ENCODE results near the gene COLEC11.
"Not testable (repeated sequence)": the region's sequence is repeated elsewhere in the genome, so short reads cannot be mapped to it uniquely, and the experiment has no call there.

The COLEC11 gene

DNA sequence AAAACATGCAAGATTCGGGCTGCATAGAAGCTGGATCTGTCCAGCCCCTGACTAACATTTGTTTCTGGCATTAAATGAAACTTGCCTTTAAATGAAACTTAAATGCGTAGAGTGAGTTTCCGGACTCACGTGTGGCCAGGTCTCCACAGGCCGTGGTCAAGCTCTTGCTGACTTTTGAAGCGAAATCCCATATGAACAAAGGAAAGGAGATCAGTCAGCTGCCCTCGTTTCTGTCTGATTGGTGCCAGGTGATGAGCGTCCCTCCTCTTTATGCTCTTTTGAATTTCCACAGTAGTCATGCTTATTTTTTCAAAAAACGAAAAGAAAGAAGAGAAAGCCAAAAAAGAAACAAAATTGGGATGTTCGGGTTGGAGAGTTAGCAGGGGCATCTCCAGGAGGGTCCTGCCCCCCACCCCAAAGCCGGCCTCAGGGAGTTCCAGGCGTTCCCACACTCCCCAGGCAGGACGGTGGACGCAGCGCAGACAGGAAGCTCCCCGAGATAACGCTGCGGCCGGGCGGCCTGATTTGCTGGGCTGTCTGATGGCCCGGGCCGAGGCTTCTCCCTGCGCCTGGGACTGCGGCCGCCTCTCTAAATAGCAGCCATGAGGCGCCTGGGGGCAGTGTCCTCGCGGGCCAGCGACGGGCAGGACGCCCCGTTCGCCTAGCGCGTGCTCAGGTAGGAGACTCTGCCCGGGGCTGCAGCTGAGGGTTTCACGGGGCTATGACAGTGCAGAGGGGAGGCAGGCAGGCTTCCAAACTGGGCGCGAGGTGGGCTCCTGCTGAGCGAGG lies at the start of gene COLEC11:
COLEC11 (plus strand) TSS at position 620 of the 789 bp plus-strand sequence. CDS start 9,229 bp downstream, outside the sequence.
- Mint-ChIP-seq H3K27ac (peak within 1 kb of the TSS; percentile 4), H3K4me3 (no peak within 1 kb of the TSS), H3K9me3 (no peaks in the 10 kb centered on the region), H3K4me1 (ENCODE audit: low read depth) (peaks cover 19% of the 10 kb centered on the region), H3K36me3 (ENCODE audit: low read depth) (peaks cover 5% of the 10 kb centered on the region), H3K27me3 (peaks cover 3% of the 10 kb centered on the region)
- no peak for DNase-seq

GRCh38 chr2:3545788-3546478 lies 49.0 kb upstream of the COLEC11 start:
- DNase-seq = no peak
- H3K27me3 Mint-ChIP-seq = no peaks in the 10 kb centered on the region
- H3K36me3 Mint-ChIP-seq (ENCODE audit: low read depth) = peaks cover 98% of the 10 kb centered on the region
- no peak overlapping the region for H3K4me3 Mint-ChIP-seq
- H3K27ac Mint-ChIP-seq = no peak overlapping the region
- no peaks in the 10 kb centered on the region for H3K9me3 Mint-ChIP-seq
- H3K4me1 Mint-ChIP-seq (ENCODE audit: low read depth) = no peaks in the 10 kb centered on the region

GRCh38 chr2:3547915-3548314 lies 47.0 kb upstream of the COLEC11 start:
- peaks cover 2% of the 10 kb centered on the region for H3K4me1 Mint-ChIP-seq (ENCODE audit: low read depth)
- peak overlapping the region; percentile 54 for H3K27ac Mint-ChIP-seq
- H3K4me3 Mint-ChIP-seq = no peak overlapping the region
- H3K36me3 Mint-ChIP-seq (ENCODE audit: low read depth) = peaks cover 97% of the 10 kb centered on the region
- H3K27me3 Mint-ChIP-seq = no peaks in the 10 kb centered on the region
- no peaks in the 10 kb centered on the region for H3K9me3 Mint-ChIP-seq
- no peak for DNase-seq

DNA sequence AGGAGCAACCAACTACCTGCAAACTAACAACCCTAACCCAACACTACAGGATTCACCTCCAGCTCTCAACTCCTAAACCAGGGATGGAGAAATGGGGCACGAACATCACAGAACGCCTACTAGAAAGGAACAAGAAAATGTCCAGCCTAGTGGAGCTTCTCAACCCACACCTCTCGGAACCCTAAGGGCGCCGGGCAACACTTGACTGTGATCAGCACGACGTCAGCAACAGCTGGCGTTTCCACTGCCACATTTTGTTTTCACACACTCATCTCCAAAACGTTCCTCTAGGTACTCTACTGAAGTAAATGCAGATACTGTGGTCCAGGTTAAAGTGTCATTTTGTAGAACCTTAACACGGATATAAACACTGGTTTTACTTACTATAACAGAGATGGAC lies 41.0 kb upstream of the COLEC11 start:
- H3K36me3 Mint-ChIP-seq (ENCODE audit: low read depth) = peaks cover 90% of the 10 kb centered on the region
- H3K27ac Mint-ChIP-seq = peak overlapping the region; percentile 26
- peaks cover 36% of the 10 kb centered on the region for H3K4me1 Mint-ChIP-seq (ENCODE audit: low read depth)
- H3K9me3 Mint-ChIP-seq = no peaks in the 10 kb centered on the region
- no peak for DNase-seq
- no peaks in the 10 kb centered on the region for H3K27me3 Mint-ChIP-seq
- H3K4me3 Mint-ChIP-seq = no peak overlapping the region

- Mint-ChIP-seq H3K27me3 (no peaks in the 10 kb centered on the region), H3K4me3 (peak overlapping the region; percentile 91), H3K4me1 (ENCODE audit: low read depth) (peaks cover 50% of the 10 kb centered on the region), H3K27ac (peak overlapping the region; percentile 96), H3K36me3 (ENCODE audit: low read depth) (peaks cover 85% of the 10 kb centered on the region), H3K9me3 (no peaks in the 10 kb centered on the region)
- DNase-seq = no peak
Observed at GRCh38 chr2:3557639-3558204, 37.2 kb upstream of the COLEC11 start.

GRCh38 chr2:3558205-3559014 lies 36.5 kb upstream of the COLEC11 start, which contains the start of gene RNASEH1:
Gene RNASEH1 (minus strand): TSS chr2:3558333. CDS start chr2:3558260, 73 bp downstream.
- Mint-ChIP-seq H3K27me3 (no peaks in the 10 kb centered on the region), H3K36me3 (ENCODE audit: low read depth) (peaks cover 84% of the 10 kb centered on the region), H3K9me3 (no peaks in the 10 kb centered on the region), H3K4me3 (peak within 1 kb of the TSS; percentile 91), H3K4me1 (ENCODE audit: low read depth) (peaks cover 49% of the 10 kb centered on the region), H3K27ac (peak within 1 kb of the TSS; percentile 96)
- peak; percentile 100 for DNase-seq

- Mint-ChIP-seq H3K27ac (peak overlapping the region; percentile 40), H3K4me3 (no peak overlapping the region), H3K9me3 (no peaks in the 10 kb centered on the region), H3K36me3 (ENCODE audit: low read depth) (peaks cover 38% of the 10 kb centered on the region), H3K27me3 (no peaks in the 10 kb centered on the region), H3K4me1 (ENCODE audit: low read depth) (peaks cover 20% of the 10 kb centered on the region)
- no peak for DNase-seq
Observed at GRCh38 chr2:3563521-3563976, 31.4 kb upstream of the COLEC11 start.

GRCh38 chr2:3565117-3565516 lies 29.8 kb upstream of the COLEC11 start:
- H3K27me3 Mint-ChIP-seq = no peaks in the 10 kb centered on the region
- no peaks in the 10 kb centered on the region for H3K9me3 Mint-ChIP-seq
- H3K4me3 Mint-ChIP-seq = no peak overlapping the region
- no peak for DNase-seq
- peaks cover 25% of the 10 kb centered on the region for H3K36me3 Mint-ChIP-seq (ENCODE audit: low read depth)
- no peak overlapping the region for H3K27ac Mint-ChIP-seq
- peaks cover 11% of the 10 kb centered on the region for H3K4me1 Mint-ChIP-seq (ENCODE audit: low read depth)

GRCh38 chr2:3566806-3567205 lies 28.1 kb upstream of the COLEC11 start:
- H3K9me3 Mint-ChIP-seq = no peaks in the 10 kb centered on the region
- no peaks in the 10 kb centered on the region for H3K27me3 Mint-ChIP-seq
- H3K4me1 Mint-ChIP-seq (ENCODE audit: low read depth) = peaks cover 3% of the 10 kb centered on the region
- H3K4me3 Mint-ChIP-seq = no peak overlapping the region
- DNase-seq = no peak
- no peak overlapping the region for H3K27ac Mint-ChIP-seq
- peaks cover 11% of the 10 kb centered on the region for H3K36me3 Mint-ChIP-seq (ENCODE audit: low read depth)

DNA sequence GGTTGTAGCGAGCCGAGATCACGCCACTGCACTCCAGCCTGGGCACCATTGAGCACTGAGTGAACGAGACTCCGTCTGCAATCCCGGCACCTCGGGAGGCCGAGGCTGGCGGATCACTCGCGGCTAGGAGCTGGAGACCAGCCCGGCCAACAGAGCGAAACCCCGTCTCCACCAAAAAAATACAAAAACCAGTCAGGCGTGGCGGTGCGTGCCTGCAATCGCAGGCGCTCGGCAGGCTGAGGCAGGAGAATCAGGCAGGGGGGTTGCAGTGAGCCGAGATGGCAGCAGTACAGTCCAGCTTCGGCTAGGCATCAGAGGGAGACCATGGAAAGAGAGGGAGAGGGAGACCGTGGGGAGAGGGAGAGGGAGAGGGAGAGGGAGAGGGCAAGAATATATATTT lies 25.3 kb upstream of the COLEC11 start:
- DNase-seq; H3K4me1 Mint-ChIP-seq (ENCODE audit: low read depth); H3K27ac Mint-ChIP-seq; H3K9me3 Mint-ChIP-seq; H3K4me3 Mint-ChIP-seq; H3K27me3 Mint-ChIP-seq; H3K36me3 Mint-ChIP-seq (ENCODE audit: low read depth): not testable (repeated sequence)

DNA sequence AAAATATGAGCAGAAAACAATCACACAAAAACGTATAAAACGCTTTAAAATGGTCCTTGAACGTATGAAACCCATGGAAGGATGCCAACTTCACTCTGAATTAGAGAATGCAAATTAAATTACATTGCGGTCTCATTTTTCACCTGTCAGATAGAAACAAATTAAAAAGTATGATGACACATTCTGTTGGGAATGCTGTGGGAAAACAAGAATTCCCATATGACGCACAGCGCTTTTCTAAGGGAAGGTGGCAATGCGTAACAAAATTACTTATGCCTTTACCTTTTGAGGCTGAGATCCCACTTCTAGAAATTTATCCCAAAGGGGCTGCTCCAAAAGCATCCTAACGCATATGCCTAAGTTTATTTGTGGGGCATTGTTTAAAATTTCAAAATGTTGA lies 23.6 kb upstream of the COLEC11 start:
- Mint-ChIP-seq H3K27me3 (no peaks in the 10 kb centered on the region), H3K4me3 (no peak overlapping the region), H3K36me3 (ENCODE audit: low read depth) (peaks cover 11% of the 10 kb centered on the region), H3K4me1 (ENCODE audit: low read depth) (peaks cover 7% of the 10 kb centered on the region), H3K27ac (no peak overlapping the region), H3K9me3 (no peaks in the 10 kb centered on the region)
- DNase-seq = no peak

GRCh38 chr2:3572620-3573019 lies 22.3 kb upstream of the COLEC11 start:
- Mint-ChIP-seq H3K36me3 (ENCODE audit: low read depth) (peaks cover 25% of the 10 kb centered on the region), H3K27ac (no peak overlapping the region), H3K4me3 (no peak overlapping the region), H3K9me3 (no peaks in the 10 kb centered on the region), H3K4me1 (ENCODE audit: low read depth) (peaks cover 14% of the 10 kb centered on the region), H3K27me3 (no peaks in the 10 kb centered on the region)
- DNase-seq = no peak

GRCh38 chr2:3574155-3574554 lies 20.8 kb upstream of the COLEC11 start:
- DNase-seq = no peak
- peaks cover 30% of the 10 kb centered on the region for H3K4me1 Mint-ChIP-seq (ENCODE audit: low read depth)
- no peaks in the 10 kb centered on the region for H3K9me3 Mint-ChIP-seq
- no peaks in the 10 kb centered on the region for H3K27me3 Mint-ChIP-seq
- peak overlapping the region; percentile 99 for H3K4me3 Mint-ChIP-seq
- H3K36me3 Mint-ChIP-seq (ENCODE audit: low read depth) = peaks cover 40% of the 10 kb centered on the region
- H3K27ac Mint-ChIP-seq = peak overlapping the region; percentile 99

All from activated T-cell treated with anti-CD3 and anti-CD28 coated beads, Interleukin-2, amount 50 U/mL, for 24 hours (primary cell).